ENCODE results near the gene SLC46A1. TPM values are rescaled to one million over a fixed set of nuclear protein-coding genes. Genes with fewer than 3 reads are reported as not detected.

Gene SLC46A1
- total and polyA plus RNA-seq, 12 donors: 1.4 to 10.2 (median 4.7) TPM

GRCh38 chr17:28392491-28392890 is 13.5 kb downstream of the SLC46A1 start:
- Histone ChIP-seq H3K36me3 (peaks cover 0 to 98% (median 25%) of the 10 kb centered on the region in 9 donors), H3K9me3 (no peaks in the 10 kb centered on the region), H3K27me3 (no peaks in the 10 kb centered on the region), H3K27ac (no peak overlapping the region), H3K4me3 (no peak overlapping the region), H3K4me1 (peaks cover 0 to 4% (median 0%) of the 10 kb centered on the region in 9 donors)
- ATAC-seq (no peak), DNase-seq (no peak)
- TF ChIP-seq CTCF (IDR thresholded peaks at IDR 0.05): no peak
- 70 to 75% methylated on average over 10 of the region's 10 CpGs for WGBS, 2 donors
- intact Hi-C loops (cut with DNase I): no loop called here

- DNase-seq: no peak
- Histone ChIP-seq H3K27ac (no peak overlapping the region), H3K4me3 (no peak overlapping the region), H3K27me3 (no peaks in the 10 kb centered on the region), H3K9me3 (no peaks in the 10 kb centered on the region), H3K4me1 (peaks cover 0 to 4% (median 0%) of the 10 kb centered on the region in 9 donors), H3K36me3 (peaks cover 0 to 96% (median 25%) of the 10 kb centered on the region in 9 donors)
- no peak for ATAC-seq
- no peak for TF ChIP-seq CTCF (IDR thresholded peaks at IDR 0.05)
- WGBS, 2 donors: 63 to 68% methylated on average over 2 of the region's 2 CpGs
- intact Hi-C loops (cut with DNase I): no loop called here
Measured at GRCh38 chr17:28391401-28391800, 14.6 kb downstream of the SLC46A1 start.

GRCh38 chr17:28390984-28391383 is 15.0 kb downstream of the SLC46A1 start:
- peaks cover 0 to 92% (median 25%) of the 10 kb centered on the region in 9 donors for H3K36me3 ChIP-seq
- ATAC-seq: no peak
- H3K27ac ChIP-seq: no peak overlapping the region
- H3K27me3 ChIP-seq: no peaks in the 10 kb centered on the region
- H3K4me1 ChIP-seq: peaks cover 0 to 3% (median 0%) of the 10 kb centered on the region in 9 donors
- TF ChIP-seq CTCF (IDR thresholded peaks at IDR 0.05): no peak
- 77 to 88% methylated on average over 1 of the region's 1 CpG for WGBS, 2 donors
- no peaks in the 10 kb centered on the region for H3K9me3 ChIP-seq
- intact Hi-C loops (cut with DNase I): no loop called here
- no peak overlapping the region for H3K4me3 ChIP-seq
- DNase-seq: no peak

- Histone ChIP-seq H3K4me3 (no peak overlapping the region), H3K27me3 (no peaks in the 10 kb centered on the region), H3K9me3 (no peaks in the 10 kb centered on the region), H3K36me3 (peaks cover 0 to 88% (median 25%) of the 10 kb centered on the region in 9 donors), H3K4me1 (peaks cover 0 to 1% (median 0%) of the 10 kb centered on the region in 9 donors), H3K27ac (no peak overlapping the region)
- intact Hi-C loops (cut with DNase I): no loop called here
- no peak for DNase-seq
- no peak for ATAC-seq
- no peak for TF ChIP-seq CTCF (IDR thresholded peaks at IDR 0.05)
- 89 to 93% methylated on average over 2 of the region's 2 CpGs for WGBS, 2 donors
Measured at GRCh38 chr17:28390563-28390962, 15.4 kb downstream of the SLC46A1 start.
